Measurements from ENCODE around the gene MARK3. TPM values are rescaled to one million over a fixed set of nuclear protein-coding genes. Genes with fewer than 3 reads are reported as not detected.

The MARK3 gene
- total and polyA plus RNA-seq, 10 of the 15 experiments (the other 5 are each of a cell fraction or from before 2014, with no cell fraction given), result 10.7 to 75.1 (median 41.4) TPM

DNA sequence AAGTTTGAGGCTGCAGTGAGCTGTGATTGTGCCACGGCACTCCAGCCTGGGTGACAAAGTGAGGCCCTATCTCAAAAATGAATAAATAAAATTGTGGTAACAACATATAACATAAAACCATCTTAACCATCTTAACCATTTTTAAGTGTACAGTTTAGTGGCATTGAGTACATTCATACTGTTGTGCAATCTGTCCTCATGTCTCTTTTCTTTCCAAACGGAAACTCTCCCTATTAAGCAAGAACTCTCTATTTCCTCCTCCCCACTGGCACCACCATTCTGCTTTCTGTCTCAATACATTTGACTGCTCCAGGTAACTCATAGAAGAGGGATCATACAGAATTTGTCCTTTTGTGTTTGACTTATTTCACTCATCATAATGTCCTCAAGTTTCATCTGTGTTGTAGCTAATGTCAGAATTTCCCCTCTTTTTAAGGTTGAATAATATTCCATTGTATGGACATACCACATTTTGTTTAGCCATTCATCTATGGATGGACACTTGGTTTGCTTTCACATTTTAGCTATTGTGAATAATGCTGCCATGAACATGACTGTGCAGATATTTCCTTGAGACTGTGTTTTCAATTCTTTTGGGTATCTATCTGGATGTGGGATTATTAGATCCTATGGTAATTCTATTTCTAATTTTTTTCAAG is 4.4 kb upstream of the MARK3 start:
- no peak overlapping the region for H3K4me3 ChIP-seq
- no peak overlapping the region for H2AFZ ChIP-seq (ENCODE audit: control insufficient read depth, low read depth, low read length)
- ChIA-PET CTCF (interaction anchor here (0.6 to 5.6 kb wide), 3 partner anchors 11 to 118 kb away, joined by 3 to 43 read pairs (median 3); no protein-coding TSS in a partner anchor), POLR2A (no interaction called here), SMC1A (ENCODE audit: uncharacterized antibody, unreplicated experiment) (interaction anchor here (0.7 to 1.4 kb wide), 2 partner anchors 16 to 45 kb away, joined by 3 read pairs; no protein-coding TSS in a partner anchor), RAD21 (ENCODE audit: unreplicated experiment) (no interaction called here)
- H3K9ac ChIP-seq (ENCODE audit: control insufficient read depth, insufficient read depth, low read length), result no peak overlapping the region
- no peaks in the 10 kb centered on the region for H4K20me1 ChIP-seq (ENCODE audit: control insufficient read depth, insufficient read depth)
- intact Hi-C loops (cut with micrococcal nuclease; ENCODE audit: unreplicated experiment), result no loop called here
- no TSS peak for BruUV-seq (replicated peaks)
- in situ Hi-C loops (cut with MboI), result no loop called here
- ATAC-seq (no peak), DNase-seq (ENCODE audit: low read depth, low spot score) (no peak), FAIRE-seq (no peak)
- H3K79me2 ChIP-seq (ENCODE audit: control insufficient read depth, insufficient read depth, low read length), result peaks cover 10% of the 10 kb centered on the region
- H3K4me1 ChIP-seq (ENCODE audit: control insufficient read depth, insufficient read depth, low read length), result peaks cover 7% of the 10 kb centered on the region
- TF ChIP-seq ZNF274 (IDR thresholded peaks at IDR 0.05; ENCODE audit: insufficient read depth, insufficient read length) (no peak), HDGF (IDR thresholded peaks at IDR 0.05) (no peak), EZH2 (IDR thresholded peaks at IDR 0.05; ENCODE audit: borderline replicate concordance, control insufficient read depth, low read depth, low read length) (no peak), NFXL1 (IDR thresholded peaks at IDR 0.05; ENCODE audit: borderline replicate concordance) (no peak), GABPA (IDR thresholded peaks at IDR 0.05; ENCODE audit: low read depth) (no peak), NR2C2 (IDR thresholded peaks at IDR 0.05; ENCODE audit: borderline replicate concordance, control insufficient read depth, insufficient read length, low read depth) (no peak), FOS (IDR thresholded peaks at IDR 0.05; ENCODE audit: borderline replicate concordance, extremely low read depth, insufficient read length) (no peak), PML (IDR thresholded peaks at IDR 0.05; ENCODE audit: low read length) (no peak), SIX5 (IDR thresholded peaks at IDR 0.05; ENCODE audit: low read depth, low read length, severe bottlenecking) (no peak), RBBP5 (conservative IDR thresholded peaks at IDR 0.05) (no peak), CHD2 (IDR thresholded peaks at IDR 0.05; ENCODE audit: borderline replicate concordance, low read depth, low read length) (no peak)
- TF ChIP-seq, protein P1, sequence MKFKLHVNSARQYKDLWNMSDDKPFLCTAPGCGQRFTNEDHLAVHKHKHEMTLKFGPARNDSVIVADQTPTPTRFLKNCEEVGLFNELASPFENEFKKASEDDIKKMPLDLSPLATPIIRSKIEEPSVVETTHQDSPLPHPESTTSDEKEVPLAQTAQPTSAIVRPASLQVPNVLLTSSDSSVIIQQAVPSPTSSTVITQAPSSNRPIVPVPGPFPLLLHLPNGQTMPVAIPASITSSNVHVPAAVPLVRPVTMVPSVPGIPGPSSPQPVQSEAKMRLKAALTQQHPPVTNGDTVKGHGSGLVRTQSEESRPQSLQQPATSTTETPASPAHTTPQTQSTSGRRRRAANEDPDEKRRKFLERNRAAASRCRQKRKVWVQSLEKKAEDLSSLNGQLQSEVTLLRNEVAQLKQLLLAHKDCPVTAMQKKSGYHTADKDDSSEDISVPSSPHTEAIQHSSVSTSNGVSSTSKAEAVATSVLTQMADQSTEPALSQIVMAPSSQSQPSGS (IDR thresholded peaks at IDR 0.05; ENCODE audit: low read length), result no peak
- TF ChIP-seq, protein P2, sequence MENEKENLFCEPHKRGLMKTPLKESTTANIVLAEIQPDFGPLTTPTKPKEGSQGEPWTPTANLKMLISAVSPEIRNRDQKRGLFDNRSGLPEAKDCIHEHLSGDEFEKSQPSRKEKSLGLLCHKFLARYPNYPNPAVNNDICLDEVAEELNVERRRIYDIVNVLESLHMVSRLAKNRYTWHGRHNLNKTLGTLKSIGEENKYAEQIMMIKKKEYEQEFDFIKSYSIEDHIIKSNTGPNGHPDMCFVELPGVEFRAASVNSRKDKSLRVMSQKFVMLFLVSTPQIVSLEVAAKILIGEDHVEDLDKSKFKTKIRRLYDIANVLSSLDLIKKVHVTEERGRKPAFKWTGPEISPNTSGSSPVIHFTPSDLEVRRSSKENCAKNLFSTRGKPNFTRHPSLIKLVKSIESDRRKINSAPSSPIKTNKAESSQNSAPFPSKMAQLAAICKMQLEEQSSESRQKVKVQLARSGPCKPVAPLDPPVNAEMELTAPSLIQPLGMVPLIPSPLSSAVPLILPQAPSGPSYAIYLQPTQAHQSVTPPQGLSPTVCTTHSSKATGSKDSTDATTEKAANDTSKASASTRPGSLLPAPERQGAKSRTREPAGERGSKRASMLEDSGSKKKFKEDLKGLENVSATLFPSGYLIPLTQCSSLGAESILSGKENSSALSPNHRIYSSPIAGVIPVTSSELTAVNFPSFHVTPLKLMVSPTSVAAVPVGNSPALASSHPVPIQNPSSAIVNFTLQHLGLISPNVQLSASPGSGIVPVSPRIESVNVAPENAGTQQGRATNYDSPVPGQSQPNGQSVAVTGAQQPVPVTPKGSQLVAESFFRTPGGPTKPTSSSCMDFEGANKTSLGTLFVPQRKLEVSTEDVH (IDR thresholded peaks at IDR 0.05; ENCODE audit: low read depth, partially characterized antibody), result no peak
- no peak overlapping the region for H3K27ac ChIP-seq (ENCODE audit: control insufficient read depth, insufficient read depth)
- WGBS (ENCODE audit: insufficient coverage, insufficient replicate concordance, low lambda C conversion rate, missing lambda C conversion rate), result 3% methylated on average over 2 of the region's 2 CpGs
- no peaks in the 10 kb centered on the region for H3K9me3 ChIP-seq (replicated peaks; ENCODE audit: control insufficient read depth, insufficient read depth, low read length)
- H3K4me2 ChIP-seq (ENCODE audit: control insufficient read depth, insufficient read depth), result no peak overlapping the region
- H3K27me3 ChIP-seq (replicated peaks in 1 of 2; ENCODE audit: control insufficient read depth in 2 of 2, insufficient read depth in 2 of 2, low read length in 1 of 2), result no peaks in the 10 kb centered on the region; a peak in 1 of 4 replicates
- H3K36me3 ChIP-seq (ENCODE audit: control insufficient read depth in 2 of 2, insufficient read depth in 2 of 2, low read length in 1 of 2), result no peaks in the 10 kb centered on the region

Measured in GM12878 (cell line).